HG02970 (cell line): ENCODE data around the gene HAND1.

ENCODE experiments used
- ATAC-seq: cut with Tn5 transposase; IDR thresholded peaks from one replicate; pipeline ENCODE4 v1.9.1; 2021; ENCODE audit warnings: mild to moderate bottlenecking, moderate library complexity, moderate number of reproducible peaks; ENCODE audit not compliant: unreplicated experiment, low FRiP score

Gene HAND1

GRCh38 chr5:154478224-154478565 lies at the start of gene HAND1:
Gene HAND1 (minus strand): TSS chr5:154478227. CDS start chr5:154478008, 219 bp downstream.
- no peak for ATAC-seq

GRCh38 chr5:154526231-154527226 lies 48.5 kb upstream of the HAND1 start:
- ATAC-seq: no peak

GRCh38 chr5:154524859-154525258 lies 46.8 kb upstream of the HAND1 start:
- ATAC-seq: no peak

GRCh38 chr5:154524181-154524580 lies 46.2 kb upstream of the HAND1 start:
- no peak for ATAC-seq

GRCh38 chr5:154523709-154524108 lies 45.7 kb upstream of the HAND1 start:
- no peak for ATAC-seq

- no peak for ATAC-seq
Measured at GRCh38 chr5:154523104-154523503, 45.1 kb upstream of the HAND1 start.

- no peak for ATAC-seq
Measured at GRCh38 chr5:154522284-154522683, 44.3 kb upstream of the HAND1 start.

GRCh38 chr5:154521756-154522155 lies 43.7 kb upstream of the HAND1 start:
- no peak for ATAC-seq

GRCh38 chr5:154520861-154521453 lies 42.9 kb upstream of the HAND1 start:
- ATAC-seq: no peak

GRCh38 chr5:154519359-154519758 lies 41.3 kb upstream of the HAND1 start:
- no peak for ATAC-seq

- ATAC-seq: no peak
Measured at GRCh38 chr5:154518438-154518867, 40.4 kb upstream of the HAND1 start.

GRCh38 chr5:154517810-154518437 lies 39.9 kb upstream of the HAND1 start:
- no peak for ATAC-seq

- ATAC-seq: no peak
Measured at GRCh38 chr5:154517181-154517580, 39.2 kb upstream of the HAND1 start.

- ATAC-seq: no peak
Measured at GRCh38 chr5:154516475-154516874, 38.4 kb upstream of the HAND1 start.

- peak; percentile 50 for ATAC-seq
Measured at GRCh38 chr5:154515488-154515887, 37.5 kb upstream of the HAND1 start.

- no peak for ATAC-seq
Measured at GRCh38 chr5:154514331-154514730, 36.3 kb upstream of the HAND1 start.

- ATAC-seq: no peak
Measured at GRCh38 chr5:154513669-154514084, 35.6 kb upstream of the HAND1 start.

- ATAC-seq: no peak
Measured at GRCh38 chr5:154511984-154512383, 34.0 kb upstream of the HAND1 start.

- ATAC-seq: no peak
Measured at GRCh38 chr5:154509784-154510555, 31.9 kb upstream of the HAND1 start.

- no peak for ATAC-seq
Measured at GRCh38 chr5:154508114-154508513, 30.1 kb upstream of the HAND1 start.

- no peak for ATAC-seq
Measured at GRCh38 chr5:154506716-154507080, 28.7 kb upstream of the HAND1 start.
